Stimulated activated CD8-positive, alpha-beta memory T cell treated with anti-CD3 and anti-CD28 coated beads, Interleukin-2, amount 100 ng/mL, for 1 hour (primary cell): ENCODE measurements around the gene RNU1-2.
"Not testable (repeated sequence)": the region's sequence is repeated elsewhere in the genome, so short reads cannot be mapped to it uniquely, and the experiment has no call there.

Experiments
- DNase-seq, 2 donors: peaks; one replicate each; pipeline ENCODE4 v3.0.0-alpha.2; 2020; ENCODE audit warnings: low read depth in 2 of 2

Gene RNU1-2

GRCh38 chr1:16895598-16896315 is at the start of gene RNU1-2:
Gene RNU1-2, plus strand, starts transcription at chr1:16895980.
- DNase-seq = peak; percentile 66 to 74

- DNase-seq = not testable (repeated sequence)
Measured at GRCh38 chr1:16856201-16856600, 39.6 kb upstream of the RNU1-2 start.

GRCh38 chr1:16859167-16860041 is 36.4 kb upstream of the RNU1-2 start:
- not testable (repeated sequence) for DNase-seq

GRCh38 chr1:16860048-16860447 is 35.7 kb upstream of the RNU1-2 start:
- not testable (repeated sequence) for DNase-seq

GRCh38 chr1:16861832-16862245 is 33.9 kb upstream of the RNU1-2 start:
- DNase-seq = not testable (repeated sequence)

GRCh38 chr1:16862415-16862814 is 33.4 kb upstream of the RNU1-2 start:
- not testable (repeated sequence) for DNase-seq

- not testable (repeated sequence) for DNase-seq
Measured at GRCh38 chr1:16863024-16863423, 32.8 kb upstream of the RNU1-2 start.

GRCh38 chr1:16866926-16867707 is 28.7 kb upstream of the RNU1-2 start:
- not testable (repeated sequence) for DNase-seq

GRCh38 chr1:16868787-16869186 is 27.0 kb upstream of the RNU1-2 start:
- DNase-seq = not testable (repeated sequence)

GRCh38 chr1:16869996-16870395 is 25.8 kb upstream of the RNU1-2 start:
- DNase-seq = not testable (repeated sequence)

- DNase-seq = not testable (repeated sequence)
Measured at GRCh38 chr1:16871171-16871570, 24.6 kb upstream of the RNU1-2 start.

GRCh38 chr1:16872152-16873075 is 23.4 kb upstream of the RNU1-2 start:
- DNase-seq = not testable (repeated sequence)

GRCh38 chr1:16873076-16873879 is 22.5 kb upstream of the RNU1-2 start:
- peak in 1 of 2 donors; percentile 46 for DNase-seq

- DNase-seq = not testable (repeated sequence)
Measured at GRCh38 chr1:16874968-16875765, 20.6 kb upstream of the RNU1-2 start.

- not testable (repeated sequence) for DNase-seq
Measured at GRCh38 chr1:16881742-16882141, 14.0 kb upstream of the RNU1-2 start.

- DNase-seq = no peak
Measured at GRCh38 chr1:16882986-16883385, 12.8 kb upstream of the RNU1-2 start.

- DNase-seq = not testable (repeated sequence)
Measured at GRCh38 chr1:16884487-16884886, 11.3 kb upstream of the RNU1-2 start.

- DNase-seq = no peak
Measured at GRCh38 chr1:16886860-16887605, 8.7 kb upstream of the RNU1-2 start.
